LNCAP (cell line): ENCODE measurements around the gene TMEM158.

Experiments used
- CTCF ChIP-seq: fragments of 450-650 bp; IDR thresholded peaks from 2 replicates; pipeline ENCODE4 v1.5.1; 2017; ENCODE audit warnings: mild to moderate bottlenecking

The TMEM158 gene

GRCh38 chr3:45178183-45179023 lies 47.7 kb downstream of the TMEM158 start:
- TF ChIP-seq CTCF, result no peak

GRCh38 chr3:45176912-45177311 lies 49.2 kb downstream of the TMEM158 start:
- no peak for TF ChIP-seq CTCF
